CD1c-positive myeloid dendritic cell (primary cell): ENCODE data around the gene ACTRT2.

Experiments
- DNase-seq: peaks from one replicate; pipeline ENCODE4 v3.0.0-alpha.2; 2016; ENCODE audit errors: extremely low spot score

The ACTRT2 gene

DNA sequence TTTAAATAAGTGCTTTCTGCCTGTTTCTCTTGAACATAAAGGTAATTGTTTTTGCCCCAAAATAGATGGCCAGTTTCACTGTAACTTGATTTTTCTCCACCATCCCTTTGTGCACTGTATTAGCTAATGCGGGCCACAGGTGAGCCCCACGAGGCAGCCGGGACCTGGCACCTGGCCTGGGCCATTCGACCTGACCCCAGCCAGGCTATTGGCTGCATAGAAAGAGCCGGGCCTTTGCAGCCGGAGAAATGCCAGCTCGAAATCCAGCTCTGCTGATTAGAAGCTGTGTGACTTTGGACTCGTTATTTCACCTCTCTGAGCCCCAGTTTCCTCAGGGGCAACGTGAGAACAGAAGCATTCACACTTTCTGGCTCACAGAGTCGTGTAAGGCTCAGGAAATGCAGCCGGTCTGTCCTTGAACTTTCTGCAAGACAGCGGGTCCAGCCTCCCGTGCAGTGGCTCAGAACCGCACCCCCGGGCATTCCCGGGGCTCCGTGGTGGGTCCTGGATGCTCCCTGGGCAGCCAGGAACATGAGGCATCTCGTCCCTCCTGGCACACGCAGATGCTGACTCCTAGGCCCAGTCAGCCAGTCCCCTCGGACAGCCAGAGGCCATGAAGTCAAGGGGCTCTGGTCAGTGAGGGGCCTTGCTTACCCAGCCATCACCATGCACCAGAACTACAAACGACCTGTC lies 37.4 kb upstream of the ACTRT2 start:
- DNase-seq: no peak

DNA sequence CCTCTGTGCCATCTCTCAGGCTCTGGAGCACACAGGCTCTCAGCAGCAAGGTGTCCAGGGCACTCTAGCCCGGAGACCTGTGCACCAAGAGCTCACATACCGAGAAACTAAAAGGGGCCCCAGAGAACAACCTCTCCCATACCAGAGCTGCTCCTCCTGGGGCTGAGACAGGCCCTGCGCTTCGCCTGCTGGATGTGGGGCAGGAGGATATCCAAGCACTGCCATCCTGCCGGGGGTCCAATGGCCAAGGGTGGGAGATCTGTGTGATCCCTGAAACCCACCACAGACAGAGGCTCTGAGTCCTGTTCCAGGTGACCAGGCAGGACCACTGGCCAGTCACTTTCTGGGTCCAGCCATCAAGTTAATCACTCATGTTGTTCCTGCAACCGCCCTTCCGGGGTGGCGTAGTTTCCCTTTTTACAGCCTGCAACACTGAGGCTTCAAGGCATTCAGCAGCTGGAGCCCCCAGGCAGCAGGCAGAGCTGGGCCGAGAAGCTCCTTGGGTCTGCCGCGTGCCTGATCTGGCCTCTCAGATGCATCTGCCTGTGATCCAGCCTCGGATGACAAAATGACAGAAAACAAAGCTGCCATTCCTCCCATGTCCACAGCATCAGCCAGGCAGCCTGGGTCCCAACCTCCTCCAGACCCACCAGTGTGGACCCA lies 36.7 kb upstream of the ACTRT2 start:
- DNase-seq: no peak

DNA sequence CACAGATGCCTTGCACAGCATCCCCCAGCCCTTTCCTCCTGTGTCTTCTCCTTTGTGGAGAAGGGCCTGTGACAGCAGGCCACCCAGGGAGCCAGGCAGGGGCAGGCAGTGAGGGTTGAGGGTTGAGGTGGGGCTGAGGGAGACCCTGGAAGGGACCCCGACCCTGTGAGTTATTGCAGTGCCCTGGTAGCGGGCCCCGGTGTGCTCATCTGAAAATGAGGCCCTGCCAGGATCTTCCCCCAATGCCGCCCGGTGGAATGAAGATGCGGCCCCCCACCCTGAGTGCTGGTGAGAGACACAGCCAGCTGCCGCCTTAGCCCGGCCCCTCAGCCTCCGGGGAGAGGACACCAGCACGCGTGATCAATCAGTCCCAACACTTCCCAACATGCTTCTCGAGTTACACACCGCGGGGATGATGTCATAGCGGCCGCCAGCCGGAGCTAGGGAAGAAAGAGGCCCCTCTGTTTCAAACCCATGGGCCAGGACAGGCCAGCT lies 36.2 kb upstream of the ACTRT2 start:
- no peak for DNase-seq

DNA sequence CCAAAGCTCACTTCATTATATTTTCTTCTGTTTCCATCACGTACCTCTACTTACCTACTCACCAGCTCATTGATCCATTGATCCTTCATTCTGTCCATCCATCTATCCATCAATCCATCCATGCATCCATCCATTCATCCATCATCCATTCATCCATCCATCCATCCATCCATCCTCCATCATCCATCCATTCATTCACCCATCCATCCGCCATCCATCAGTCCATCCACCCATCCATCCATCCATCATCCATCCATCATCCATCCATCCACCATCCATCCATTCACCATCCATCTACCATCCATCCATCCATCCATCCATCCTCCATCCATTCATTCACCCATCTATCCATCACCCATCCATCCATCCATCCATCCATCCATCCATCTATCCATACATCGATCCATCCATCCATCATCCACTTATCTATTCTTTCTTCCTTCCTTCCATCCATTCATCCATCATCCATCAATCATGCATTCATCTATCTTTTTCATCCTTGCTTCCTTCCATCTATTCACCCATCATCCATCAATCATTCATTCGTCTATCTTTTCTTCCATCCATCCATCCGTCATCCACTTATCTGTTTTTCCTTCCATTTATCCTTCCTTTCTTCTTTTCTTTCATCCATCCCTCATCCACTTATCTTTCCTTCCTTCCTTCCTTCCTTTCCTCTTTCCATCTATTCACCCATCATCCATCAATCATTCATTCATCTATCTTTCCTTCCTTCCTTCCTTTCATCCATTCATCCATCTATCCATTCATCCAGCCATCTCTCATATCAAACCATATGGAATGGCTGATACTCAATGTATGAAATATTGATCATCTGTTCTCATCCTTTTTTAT lies 35.3 kb upstream of the ACTRT2 start:
- DNase-seq: no peak

DNA sequence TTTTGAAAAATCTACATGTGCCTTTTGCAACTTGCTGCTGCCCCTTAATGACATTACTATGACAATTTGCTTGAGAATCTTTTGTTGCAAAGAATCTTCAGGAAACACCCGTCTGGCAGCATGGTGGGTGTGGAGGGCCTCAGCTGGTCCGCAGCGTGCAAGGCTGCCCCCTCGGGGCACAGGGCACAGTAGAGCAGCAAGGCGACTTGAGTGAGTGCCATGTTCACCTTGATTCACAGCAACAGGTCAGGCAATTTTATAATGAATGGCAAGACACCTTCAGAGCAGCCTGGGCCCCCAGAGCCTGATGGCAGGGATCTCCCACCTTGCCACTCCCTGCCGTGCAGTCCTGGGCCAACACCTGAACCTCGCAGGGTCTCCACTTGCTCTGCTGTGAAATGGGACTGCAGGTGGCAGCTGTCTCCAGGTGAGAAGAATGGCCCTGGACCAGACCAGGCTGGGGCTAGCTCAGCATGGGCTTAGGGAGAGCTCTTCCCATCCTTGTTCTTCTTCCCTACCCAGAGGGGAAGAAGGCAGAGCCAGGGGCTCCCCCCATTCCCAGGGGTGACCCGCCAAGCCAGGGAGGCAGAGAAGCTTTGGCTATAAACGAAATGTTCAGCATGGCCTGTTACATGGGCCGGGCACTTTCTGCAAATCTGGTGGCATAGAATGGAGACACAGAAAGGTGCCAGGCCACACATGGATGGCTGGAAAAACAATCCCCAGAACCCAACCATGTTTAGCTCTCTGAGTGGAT lies 34.5 kb upstream of the ACTRT2 start:
- no peak for DNase-seq

DNA sequence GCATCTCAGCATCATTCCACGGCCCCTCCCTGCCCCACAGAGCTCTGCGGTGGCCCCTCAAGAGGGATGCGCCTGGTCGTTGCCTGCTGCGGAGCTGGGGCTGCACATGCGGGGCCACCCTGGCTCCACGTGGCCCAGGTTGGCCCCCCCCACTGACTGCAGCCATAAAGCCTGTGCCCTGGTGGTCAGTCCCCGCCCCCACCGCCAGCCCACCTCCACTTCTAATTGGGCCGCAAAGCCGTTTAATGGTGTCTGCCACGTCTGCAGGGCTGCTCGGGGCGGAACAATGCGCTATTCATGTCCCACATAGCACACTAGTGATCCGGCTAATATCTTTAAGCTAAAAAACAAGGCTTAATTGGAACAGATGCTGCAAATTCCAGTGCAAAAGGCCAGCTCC lies 33.5 kb upstream of the ACTRT2 start:
- no peak for DNase-seq

DNA sequence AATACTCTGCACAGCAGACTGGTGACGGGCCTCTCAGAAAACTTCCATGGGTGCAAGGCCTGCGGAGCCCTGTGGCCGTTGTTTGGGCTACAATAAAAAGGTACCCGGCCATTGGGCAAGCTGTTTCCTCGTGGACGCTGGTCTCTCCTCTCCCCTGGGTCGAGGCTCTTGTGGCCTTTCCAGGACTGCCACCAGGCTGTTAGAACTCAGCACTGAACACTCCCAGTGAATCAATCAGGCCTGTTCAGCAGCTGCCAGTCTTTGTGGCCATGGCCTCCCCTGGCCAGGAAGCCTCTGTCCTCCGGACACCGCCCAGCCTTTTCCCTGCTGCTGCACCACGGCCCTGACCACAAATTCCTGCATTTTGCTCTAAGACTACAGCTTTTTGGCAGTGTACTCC lies 33.0 kb upstream of the ACTRT2 start:
- no peak for DNase-seq

DNA sequence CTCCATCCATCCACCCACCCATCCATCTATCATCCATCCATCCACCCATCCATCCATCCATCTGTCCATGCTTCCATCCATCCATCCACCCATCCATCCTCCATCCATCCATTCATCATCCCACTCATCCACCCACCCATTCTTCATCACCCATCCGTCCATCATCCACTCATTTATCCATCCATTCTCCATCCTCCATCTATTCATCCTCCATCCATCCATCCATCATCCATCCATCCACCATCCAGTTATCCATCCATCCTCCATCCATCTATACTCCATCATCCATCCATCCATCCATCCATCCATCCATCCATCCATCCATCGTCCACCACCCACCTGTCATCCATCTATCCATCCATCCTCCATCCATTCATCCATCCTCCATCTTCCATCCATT lies 32.1 kb upstream of the ACTRT2 start:
- no peak for DNase-seq

DNA sequence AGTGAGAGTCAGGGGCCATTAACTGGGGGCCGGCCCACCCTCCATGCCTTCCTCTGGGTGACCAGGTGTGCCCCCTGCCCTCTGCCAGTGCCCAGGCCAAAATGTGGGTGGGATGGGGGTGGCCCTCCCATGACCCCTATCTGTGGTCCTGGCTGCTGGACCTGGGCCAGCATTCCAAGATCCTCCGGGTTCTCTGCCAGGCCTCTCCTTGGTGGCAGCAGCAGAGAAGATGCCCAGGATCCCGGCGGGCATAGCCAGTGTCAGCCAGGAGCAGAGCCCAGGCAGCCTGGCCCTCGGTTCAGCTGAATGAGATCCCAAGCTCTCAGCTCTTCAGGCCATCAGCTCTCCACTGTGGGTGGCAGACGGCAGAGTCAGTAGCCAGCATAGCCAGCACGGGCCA lies 31.3 kb upstream of the ACTRT2 start:
- DNase-seq: no peak

DNA sequence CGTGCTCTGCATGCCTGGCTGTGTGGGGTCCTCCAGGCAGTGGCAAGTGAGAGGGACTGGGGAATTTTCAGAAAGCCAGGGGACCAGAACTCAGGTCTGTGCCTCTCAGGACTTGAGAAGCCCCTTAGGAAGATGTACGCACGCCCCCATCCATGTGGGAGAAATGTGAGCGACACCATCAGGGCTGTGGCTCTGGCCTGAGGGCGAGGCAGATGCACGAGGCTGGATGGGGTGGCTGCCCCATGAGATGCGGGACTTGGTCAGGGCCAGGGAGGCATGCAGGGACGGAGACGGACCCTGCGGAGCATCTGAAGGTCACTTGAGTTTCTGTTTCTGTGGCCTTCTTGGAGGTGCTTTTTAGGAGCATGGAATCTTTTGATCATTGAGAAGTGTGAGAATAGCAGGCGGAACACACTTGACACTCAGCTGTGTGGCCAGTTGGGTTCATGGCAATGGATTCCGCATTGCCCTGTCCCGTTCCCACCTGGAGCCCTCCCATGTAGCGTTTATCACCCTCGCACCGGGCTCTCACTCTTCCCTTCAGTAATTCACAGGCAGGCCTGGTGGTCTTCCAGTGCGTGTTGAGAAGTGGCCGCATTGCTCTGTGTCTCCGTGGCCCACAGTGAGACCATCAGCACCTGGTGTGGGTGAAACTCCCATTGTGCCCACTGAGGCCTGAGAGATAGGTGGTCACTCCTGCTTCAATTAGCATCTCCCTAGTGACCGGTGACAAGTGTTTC lies 30.7 kb upstream of the ACTRT2 start:
- DNase-seq: no peak

DNA sequence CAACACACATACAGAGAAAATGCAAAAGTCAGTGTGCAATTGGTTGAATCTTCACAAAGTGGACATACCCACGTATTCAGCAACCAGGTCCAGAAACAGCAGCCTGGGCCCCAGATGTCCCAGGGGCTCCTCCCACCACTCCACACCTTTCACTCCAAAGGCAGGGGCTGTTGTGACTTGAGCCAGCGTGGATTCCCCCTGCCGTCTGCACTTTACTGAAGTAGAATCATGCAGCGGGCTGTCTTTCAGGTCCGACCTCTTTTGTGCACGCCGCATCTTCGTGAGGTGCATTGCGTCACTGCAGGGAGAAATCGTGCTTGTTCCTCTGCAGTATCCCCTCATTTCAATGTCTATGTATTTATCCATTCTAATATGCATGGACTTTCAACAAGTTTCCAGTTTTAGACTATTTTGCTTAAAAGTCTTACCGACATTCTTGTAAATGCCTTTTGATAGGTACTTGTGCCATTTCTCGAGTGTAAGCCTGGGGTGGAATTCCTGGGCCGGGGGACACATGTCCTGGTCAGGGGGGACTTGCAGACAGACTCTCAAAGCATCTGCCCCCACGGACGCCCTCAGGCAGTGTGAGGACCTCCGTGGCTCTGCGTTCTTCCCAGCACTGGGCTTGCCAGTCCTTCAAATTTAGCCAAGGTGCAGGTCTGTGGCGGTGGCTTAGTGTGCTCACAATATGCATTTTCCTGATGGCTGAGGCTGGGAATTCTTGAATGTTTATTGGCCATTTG lies 29.3 kb upstream of the ACTRT2 start:
- DNase-seq: no peak

DNA sequence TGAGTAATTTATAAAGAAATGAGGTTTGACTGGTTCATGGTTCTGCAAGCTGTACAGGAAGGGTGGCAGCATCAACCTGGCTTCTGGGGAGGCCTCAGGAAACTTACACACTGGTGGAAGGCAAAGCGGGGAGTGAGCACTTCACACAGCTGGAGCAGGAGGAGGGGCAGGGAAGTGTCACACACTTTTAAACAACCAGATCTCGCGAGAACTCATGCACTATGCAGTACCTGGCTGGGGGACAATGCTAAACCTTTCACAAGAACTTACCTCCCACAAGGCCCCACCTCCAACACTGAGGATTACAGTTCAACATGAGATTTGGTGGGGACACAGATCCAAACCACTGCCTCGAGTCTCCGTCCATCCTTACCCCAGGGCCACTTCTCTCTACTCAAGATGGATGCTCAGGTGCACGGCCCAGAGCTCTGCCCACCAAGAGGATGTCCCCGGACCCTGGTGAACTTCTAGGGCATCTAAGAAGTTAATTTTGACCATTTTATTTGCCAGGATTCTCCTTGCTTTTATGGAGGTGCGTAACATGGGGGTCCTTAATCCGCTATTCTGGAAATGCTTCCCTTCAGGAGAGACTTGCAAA lies 22.7 kb upstream of the ACTRT2 start:
- no peak for DNase-seq

DNA sequence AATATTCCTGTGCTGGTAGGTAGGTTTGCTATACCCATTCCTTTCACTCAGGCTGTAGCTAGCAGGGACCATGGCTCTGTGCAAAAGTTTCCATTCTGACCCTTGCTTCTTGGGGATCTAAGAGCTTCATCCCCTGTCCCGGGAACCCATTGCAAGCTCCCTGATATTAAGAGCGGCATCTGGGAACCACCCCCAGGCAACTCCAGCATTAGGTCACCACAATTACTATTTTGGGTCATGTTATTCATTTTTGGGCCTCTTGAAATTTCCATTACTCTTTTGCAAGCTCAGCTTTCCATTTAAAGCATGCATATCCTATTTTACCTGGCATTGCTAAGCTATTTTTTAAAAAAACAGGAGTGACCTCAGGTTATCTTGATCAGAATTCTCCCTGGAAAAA lies 22.1 kb upstream of the ACTRT2 start:
- no peak for DNase-seq

DNA sequence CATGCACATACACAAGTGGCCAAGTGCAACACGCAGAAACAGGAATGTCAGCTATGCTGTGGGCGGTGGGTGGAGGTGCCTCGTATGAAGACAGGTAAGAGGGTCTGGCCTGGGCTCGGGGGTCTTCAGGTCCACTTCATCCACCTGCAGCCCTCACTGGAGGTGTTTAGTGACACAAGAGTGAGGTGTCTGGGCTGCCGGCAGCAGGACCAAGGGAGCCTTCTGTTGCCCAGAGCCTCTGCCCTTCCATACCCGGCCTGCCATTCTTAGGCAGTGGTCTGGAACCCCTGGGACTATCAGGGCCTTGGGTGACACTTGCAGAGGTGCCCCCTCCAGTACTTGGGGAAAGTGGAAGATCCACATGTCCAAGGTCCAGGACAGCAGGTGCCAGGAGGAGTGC lies 21.7 kb upstream of the ACTRT2 start:
- DNase-seq: no peak

DNA sequence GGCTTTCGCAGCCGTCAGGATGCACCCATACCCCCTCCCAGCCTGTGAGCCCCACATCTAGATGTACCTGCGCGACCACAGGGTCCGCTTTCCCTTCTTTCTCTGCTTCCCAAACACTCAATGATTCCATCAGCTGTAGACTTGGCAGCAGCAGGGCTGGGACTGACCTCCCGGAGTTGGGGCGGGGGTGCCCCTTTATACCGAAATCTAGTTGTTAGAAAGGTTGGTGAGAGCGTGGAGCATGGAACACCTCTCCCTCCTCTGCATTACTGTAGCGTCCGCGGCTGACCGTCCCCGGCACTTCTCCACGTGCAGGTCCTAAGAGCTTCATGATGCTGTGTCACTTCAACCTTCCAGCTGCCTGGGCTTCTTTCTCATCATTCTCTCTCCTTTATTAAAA lies 21.1 kb upstream of the ACTRT2 start:
- DNase-seq: no peak

DNA sequence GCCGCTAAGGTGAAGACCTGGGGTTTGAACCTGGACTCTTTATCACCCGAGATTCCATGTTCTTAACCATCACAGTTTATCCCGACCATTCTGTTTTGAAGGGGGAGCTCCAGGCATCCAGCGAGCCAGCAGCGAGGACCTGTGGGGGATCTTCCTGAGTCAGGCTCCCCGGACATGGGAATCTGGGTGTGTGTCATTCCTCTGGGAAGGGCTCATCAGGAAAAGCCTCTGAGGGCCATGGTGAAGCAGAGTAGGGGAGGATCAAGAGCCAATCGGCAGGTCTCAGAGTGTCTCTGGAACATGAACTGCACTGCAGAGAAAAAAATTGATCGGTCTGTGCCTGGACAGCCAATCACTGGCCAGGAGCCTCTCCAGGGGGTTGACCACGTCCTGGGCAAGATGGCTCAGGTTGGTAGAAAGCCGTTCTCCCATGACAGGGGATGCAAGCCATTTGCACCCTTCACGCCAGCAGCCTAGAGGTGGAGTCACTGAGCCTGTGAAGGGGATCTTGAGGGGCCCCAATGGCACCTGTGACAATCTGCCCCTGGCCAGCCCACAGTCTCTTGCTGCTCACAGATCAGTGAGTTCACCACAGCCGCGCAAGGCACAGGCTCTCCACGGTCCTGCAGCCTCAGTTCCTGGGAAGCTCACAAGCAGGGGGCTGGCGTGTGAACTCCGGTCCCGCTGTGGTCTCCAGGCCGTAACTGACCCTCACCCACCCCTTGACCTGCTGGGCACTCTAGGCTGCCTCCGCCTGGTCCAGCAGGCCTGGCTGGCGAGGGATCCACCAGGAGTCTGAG lies 20.4 kb upstream of the ACTRT2 start:
- no peak for DNase-seq

DNA sequence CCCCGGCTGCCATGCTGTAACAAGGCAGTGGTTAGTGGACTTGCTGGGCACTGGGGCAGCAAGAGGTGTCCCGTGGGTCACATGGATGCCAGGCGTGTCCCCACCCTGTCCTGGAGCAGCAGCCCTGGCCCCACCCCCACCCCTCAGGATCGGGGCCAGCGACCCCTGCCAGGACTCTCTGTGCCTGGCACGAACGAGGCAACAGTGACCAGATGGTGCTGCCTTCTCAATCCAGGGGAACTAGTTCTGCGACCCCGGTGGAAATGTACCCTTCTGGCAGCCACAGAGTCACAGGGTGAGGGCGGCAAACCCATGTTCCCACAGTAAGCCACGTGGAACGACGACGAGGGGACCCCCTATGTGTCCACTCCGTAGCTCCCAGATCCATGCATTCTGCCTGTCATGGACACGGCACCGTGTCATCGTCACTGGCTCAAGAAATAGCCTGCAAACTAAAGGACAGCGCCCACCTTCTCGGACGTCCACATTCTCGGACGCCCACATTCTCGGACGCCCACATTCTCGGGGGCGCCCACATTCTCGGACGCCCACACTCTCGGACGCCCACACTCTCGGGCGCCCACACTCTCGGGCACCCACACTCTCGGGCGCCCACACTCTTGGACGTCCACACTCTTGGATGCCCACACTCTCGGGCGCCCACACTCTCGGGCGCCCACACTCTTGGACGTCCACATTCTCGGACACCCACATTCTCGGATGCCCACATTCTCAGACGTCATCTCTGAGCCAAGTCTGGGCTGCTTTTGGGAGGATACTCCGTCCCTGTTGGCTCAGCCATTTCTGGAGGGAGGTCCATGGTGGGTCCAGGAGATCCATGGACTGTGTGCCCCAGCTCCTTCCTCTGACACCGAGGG lies 19.6 kb upstream of the ACTRT2 start:
- DNase-seq: no peak

DNA sequence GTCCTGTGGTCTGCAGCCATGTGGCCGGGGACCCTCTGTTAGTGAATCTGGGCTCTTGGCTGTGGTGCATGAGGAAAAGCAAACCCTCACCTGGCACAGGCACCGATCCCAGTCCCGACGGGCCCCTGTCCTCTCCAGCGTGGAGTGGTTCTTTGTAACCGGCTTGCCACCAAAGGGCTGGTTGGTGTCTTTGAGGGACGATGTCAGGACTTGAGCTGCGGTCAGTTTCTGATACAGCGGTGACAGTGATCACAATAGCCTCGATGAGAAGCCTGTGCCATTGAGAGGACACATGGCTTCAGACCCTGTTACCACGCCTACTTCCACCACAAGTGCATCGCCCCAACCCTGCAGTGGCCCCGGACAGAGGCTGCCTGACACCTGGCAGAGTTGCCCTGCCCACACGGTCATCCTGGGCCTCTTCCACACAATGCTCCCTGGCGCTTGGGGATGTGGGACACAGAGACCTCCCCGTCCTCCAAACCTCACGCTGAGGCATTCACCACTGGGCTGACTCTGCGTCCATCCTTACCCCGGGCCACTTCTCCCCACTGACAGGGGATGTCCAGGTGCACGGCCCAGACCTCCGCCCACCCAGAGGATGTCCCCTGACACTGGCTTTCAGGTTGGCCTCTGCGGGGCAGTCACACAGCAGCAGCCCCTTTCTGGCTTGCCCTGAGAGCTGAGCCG lies 18.8 kb upstream of the ACTRT2 start:
- DNase-seq: no peak
